ENCODE data around the gene CYP21A2. TPM values are rescaled to one million over a fixed set of nuclear protein-coding genes. Genes with fewer than 3 reads are reported as not detected.

Gene CYP21A2
- total and polyA plus RNA-seq, 2 experiments from 2014 or later = 1.4 to 1.7 TPM

- Histone ChIP-seq H3K9me2 (replicated peaks; ENCODE audit: insufficient read depth) (no peaks in the 10 kb centered on the region), H3K4me1 (ENCODE audit: insufficient read depth) (peaks cover 8% of the 10 kb centered on the region), H3K9me3 (ENCODE audit: low read depth) (no peaks in the 10 kb centered on the region), H3K4me3 (no peak overlapping the region), H3K36me3 (replicated peaks; ENCODE audit: insufficient read depth, low read depth) (no peaks in the 10 kb centered on the region), H4K20me1 (ENCODE audit: insufficient read depth, poor library complexity, severe bottlenecking) (no peaks in the 10 kb centered on the region), H3K27me3 (no peaks in the 10 kb centered on the region), H3K4me2 (no peak overlapping the region), H3K79me2 (no peaks in the 10 kb centered on the region), H2AFZ (no peak overlapping the region), H3K27ac (no peak overlapping the region)
- 86% methylated on average over 7 of the region's 7 CpGs for WGBS (ENCODE audit: low lambda C conversion rate, missing lambda C conversion rate)
- DNase-seq (ENCODE audit: low spot score) = no peak
- TF ChIP-seq EZH2phosphoT487 (IDR thresholded peaks at IDR 0.05; ENCODE audit: low read depth, severe bottlenecking, unreplicated experiment) (no peak), EZH2 (IDR thresholded peaks at IDR 0.05; ENCODE audit: borderline replicate concordance) (no peak), CTCF (IDR thresholded peaks at IDR 0.05; ENCODE audit: poor library complexity) (no peak)
Measured at GRCh38 chr6:32079566-32080290, 41.5 kb downstream of the CYP21A2 start.

- Histone ChIP-seq H3K9me3 (ENCODE audit: low read depth) (no peaks in the 10 kb centered on the region), H3K27ac (no peak overlapping the region), H3K4me2 (no peak overlapping the region), H3K79me2 (no peaks in the 10 kb centered on the region), H4K20me1 (ENCODE audit: insufficient read depth, poor library complexity, severe bottlenecking) (no peaks in the 10 kb centered on the region), H3K4me3 (no peak overlapping the region), H3K4me1 (ENCODE audit: insufficient read depth) (peaks cover 11% of the 10 kb centered on the region), H2AFZ (no peak overlapping the region), H3K27me3 (no peaks in the 10 kb centered on the region), H3K36me3 (replicated peaks; ENCODE audit: insufficient read depth, low read depth) (no peaks in the 10 kb centered on the region), H3K9me2 (replicated peaks; ENCODE audit: insufficient read depth) (no peaks in the 10 kb centered on the region)
- WGBS (ENCODE audit: low lambda C conversion rate, missing lambda C conversion rate) = 89% methylated on average over 19 of the region's 22 CpGs
- TF ChIP-seq EZH2phosphoT487 (IDR thresholded peaks at IDR 0.05; ENCODE audit: low read depth, severe bottlenecking, unreplicated experiment) (no peak), EZH2 (IDR thresholded peaks at IDR 0.05; ENCODE audit: borderline replicate concordance) (no peak), CTCF (IDR thresholded peaks at IDR 0.05; ENCODE audit: poor library complexity) (no peak)
- no peak for DNase-seq (ENCODE audit: low spot score)
Measured at GRCh38 chr6:32081168-32081990, 43.2 kb downstream of the CYP21A2 start.

GRCh38 chr6:32082478-32082877 is 44.3 kb downstream of the CYP21A2 start:
- WGBS (ENCODE audit: low lambda C conversion rate, missing lambda C conversion rate) = 80% methylated on average over 6 of the region's 6 CpGs
- no peak overlapping the region for H3K27ac ChIP-seq
- no peaks in the 10 kb centered on the region for H4K20me1 ChIP-seq (ENCODE audit: insufficient read depth, poor library complexity, severe bottlenecking)
- peaks cover 15% of the 10 kb centered on the region for H3K4me1 ChIP-seq (ENCODE audit: insufficient read depth)
- DNase-seq (ENCODE audit: low spot score) = no peak
- no peak for TF ChIP-seq EZH2 (IDR thresholded peaks at IDR 0.05; ENCODE audit: borderline replicate concordance)
- no peak for TF ChIP-seq CTCF (IDR thresholded peaks at IDR 0.05; ENCODE audit: poor library complexity)
- TF ChIP-seq EZH2phosphoT487 (IDR thresholded peaks at IDR 0.05; ENCODE audit: low read depth, severe bottlenecking, unreplicated experiment) = no peak
- no peaks in the 10 kb centered on the region for H3K36me3 ChIP-seq (replicated peaks; ENCODE audit: insufficient read depth, low read depth)
- no peak overlapping the region for H2AFZ ChIP-seq
- H3K9me2 ChIP-seq (replicated peaks; ENCODE audit: insufficient read depth) = no peaks in the 10 kb centered on the region
- no peak overlapping the region for H3K4me2 ChIP-seq
- no peak overlapping the region for H3K4me3 ChIP-seq
- no peaks in the 10 kb centered on the region for H3K79me2 ChIP-seq
- H3K27me3 ChIP-seq = no peaks in the 10 kb centered on the region
- no peaks in the 10 kb centered on the region for H3K9me3 ChIP-seq (ENCODE audit: low read depth)

All from hepatocyte (in vitro differentiated cells).